Suprapubic skin (tissue), 4 donors: ENCODE results near the gene GNGT2.

ENCODE experiments used
- CTCF ChIP-seq, 2 donors: fragments of 200-600 bp in 1 of 2; fragments of 450-650 bp in 1 of 2; sonication (generic) in 1 of 2; IDR thresholded peaks; one replicate each; pipeline ENCODE4 v1.5.1; 2016 to 2019; ENCODE audit warnings: antibody characterized with exemption in 2 of 2, mild to moderate bottlenecking in 1 of 2, moderate library complexity in 1 of 2
- EP300 ChIP-seq: sonication (generic); formaldehyde crosslinking; IDR thresholded peaks from one replicate; pipeline ENCODE4 v1.6.1; 2017; ENCODE audit warnings: antibody characterized with exemption
- POLR2A ChIP-seq, 2 donors: fragments of 450-650 bp; IDR thresholded peaks; one replicate each; pipeline ENCODE4 v1.6.1; 2017; ENCODE audit warnings: antibody characterized with exemption in 2 of 2, mild to moderate bottlenecking in 2 of 2, moderate library complexity in 2 of 2
- POLR2AphosphoS5 ChIP-seq, 3 donors: sonication (generic); formaldehyde crosslinking; IDR thresholded peaks; one replicate each; pipeline ENCODE4 v1.6.1; 2017; ENCODE audit warnings: antibody characterized with exemption in 3 of 3

GRCh38 chr17:49219987-49220386, 9.6 kb upstream of the GNGT2 start:
- TF ChIP-seq CTCF (IDR thresholded peaks at IDR 0.05): no peak
- no peak for TF ChIP-seq EP300
- no peak for TF ChIP-seq POLR2AphosphoS5 (IDR thresholded peaks at IDR 0.05)
- no peak for TF ChIP-seq POLR2A (IDR thresholded peaks at IDR 0.05)
